ENCODE measurements around the gene TAF6.

The TAF6 gene

DNA sequence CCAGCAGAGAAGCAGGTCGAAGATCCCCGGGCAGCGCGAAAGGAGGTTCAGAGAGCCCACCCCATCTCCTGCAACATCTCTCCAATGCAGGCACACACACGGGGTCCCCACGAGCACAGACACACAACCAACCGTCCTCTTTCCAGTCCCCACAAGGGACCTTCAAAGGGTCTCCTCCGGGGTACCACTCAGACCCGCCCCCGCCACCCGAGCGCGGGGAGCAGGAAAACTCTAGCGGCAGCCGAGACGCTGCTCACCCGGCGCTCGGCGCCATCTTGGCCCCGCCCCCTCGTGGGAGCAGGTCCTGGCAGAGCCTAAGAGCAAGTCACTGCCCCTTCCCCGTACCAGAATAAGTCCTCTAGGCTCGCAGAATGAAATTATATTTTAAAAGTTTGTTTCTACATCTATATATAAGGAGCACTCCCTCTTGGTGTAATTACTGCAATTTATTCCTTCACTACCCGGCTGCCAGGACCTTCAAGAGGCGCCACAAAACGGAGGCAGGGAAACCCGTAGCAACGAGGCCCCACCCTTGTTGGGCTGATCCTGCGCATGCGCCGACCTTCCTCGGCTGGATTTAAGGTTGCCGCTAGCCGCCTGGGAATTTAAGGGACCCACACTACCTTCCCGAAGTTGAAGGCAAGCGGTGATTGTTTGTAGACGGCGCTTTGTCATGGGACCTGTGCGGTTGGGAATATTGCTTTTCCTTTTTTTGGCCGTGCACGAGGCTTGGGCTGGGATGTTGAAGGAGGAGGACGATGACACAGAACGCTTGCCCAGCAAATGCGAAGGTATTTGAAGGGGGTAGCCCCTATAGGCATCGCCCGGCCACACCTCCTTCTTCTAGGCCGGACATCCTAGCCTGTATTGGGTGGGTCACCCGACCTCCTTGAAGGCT lies at the start of gene TAF6, which contains the start of gene CNPY4:
Gene TAF6 (minus strand): TSS at position 287 of the 898 bp plus-strand sequence. CDS start 5,149 bp downstream, outside the sequence.
Gene CNPY4 (plus strand): TSS at position 563 of the 898 bp plus-strand sequence. CDS start 111 bp downstream, at position 674.
- TF ChIP-seq CREB1 (IDR thresholded peaks at IDR 0.05; ENCODE audit: low read depth) (0 out of 2 replicates have a peak, but pooled peaks have one; percentile 10), NFIC (IDR thresholded peaks at IDR 0.05) (peak; percentile 31; the same call in 1 of the 2 replicates), TCF12 (IDR thresholded peaks at IDR 0.05; ENCODE audit: low read depth) (peak; percentile 76; the same call in 1 of the 2 replicates), TEAD4 (IDR thresholded peaks at IDR 0.05) (0 out of 2 replicates have a peak, but pooled peaks have one; percentile 23), FOXM1 (IDR thresholded peaks at IDR 0.05; ENCODE audit: borderline replicate concordance, low read depth) (no peak), CEBPB (IDR thresholded peaks at IDR 0.05) (no peak; the same call in 1 of the 2 replicates), YY1 (IDR thresholded peaks at IDR 0.05; ENCODE audit: low read depth) (peak; percentile 98), RAD21 (IDR thresholded peaks at IDR 0.05; ENCODE audit: low read depth) (no peak), EP300 (IDR thresholded peaks at IDR 0.05; ENCODE audit: borderline replicate concordance) (no peak), TAF1 (IDR thresholded peaks at IDR 0.05; ENCODE audit: low read depth) (peak; percentile 100), EGR1 (IDR thresholded peaks at IDR 0.05) (peak; percentile 81)
- TF ChIP-seq, protein P1, sequence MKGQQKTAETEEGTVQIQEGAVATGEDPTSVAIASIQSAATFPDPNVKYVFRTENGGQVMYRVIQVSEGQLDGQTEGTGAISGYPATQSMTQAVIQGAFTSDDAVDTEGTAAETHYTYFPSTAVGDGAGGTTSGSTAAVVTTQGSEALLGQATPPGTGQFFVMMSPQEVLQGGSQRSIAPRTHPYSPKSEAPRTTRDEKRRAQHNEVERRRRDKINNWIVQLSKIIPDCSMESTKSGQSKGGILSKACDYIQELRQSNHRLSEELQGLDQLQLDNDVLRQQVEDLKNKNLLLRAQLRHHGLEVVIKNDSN (IDR thresholded peaks at IDR 0.05): 0 out of 2 replicates have a peak, but pooled peaks have one; percentile 33
- TF ChIP-seq, protein P2, sequence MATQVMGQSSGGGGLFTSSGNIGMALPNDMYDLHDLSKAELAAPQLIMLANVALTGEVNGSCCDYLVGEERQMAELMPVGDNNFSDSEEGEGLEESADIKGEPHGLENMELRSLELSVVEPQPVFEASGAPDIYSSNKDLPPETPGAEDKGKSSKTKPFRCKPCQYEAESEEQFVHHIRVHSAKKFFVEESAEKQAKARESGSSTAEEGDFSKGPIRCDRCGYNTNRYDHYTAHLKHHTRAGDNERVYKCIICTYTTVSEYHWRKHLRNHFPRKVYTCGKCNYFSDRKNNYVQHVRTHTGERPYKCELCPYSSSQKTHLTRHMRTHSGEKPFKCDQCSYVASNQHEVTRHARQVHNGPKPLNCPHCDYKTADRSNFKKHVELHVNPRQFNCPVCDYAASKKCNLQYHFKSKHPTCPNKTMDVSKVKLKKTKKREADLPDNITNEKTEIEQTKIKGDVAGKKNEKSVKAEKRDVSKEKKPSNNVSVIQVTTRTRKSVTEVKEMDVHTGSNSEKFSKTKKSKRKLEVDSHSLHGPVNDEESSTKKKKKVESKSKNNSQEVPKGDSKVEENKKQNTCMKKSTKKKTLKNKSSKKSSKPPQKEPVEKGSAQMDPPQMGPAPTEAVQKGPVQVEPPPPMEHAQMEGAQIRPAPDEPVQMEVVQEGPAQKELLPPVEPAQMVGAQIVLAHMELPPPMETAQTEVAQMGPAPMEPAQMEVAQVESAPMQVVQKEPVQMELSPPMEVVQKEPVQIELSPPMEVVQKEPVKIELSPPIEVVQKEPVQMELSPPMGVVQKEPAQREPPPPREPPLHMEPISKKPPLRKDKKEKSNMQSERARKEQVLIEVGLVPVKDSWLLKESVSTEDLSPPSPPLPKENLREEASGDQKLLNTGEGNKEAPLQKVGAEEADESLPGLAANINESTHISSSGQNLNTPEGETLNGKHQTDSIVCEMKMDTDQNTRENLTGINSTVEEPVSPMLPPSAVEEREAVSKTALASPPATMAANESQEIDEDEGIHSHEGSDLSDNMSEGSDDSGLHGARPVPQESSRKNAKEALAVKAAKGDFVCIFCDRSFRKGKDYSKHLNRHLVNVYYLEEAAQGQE (IDR thresholded peaks at IDR 0.05; ENCODE audit: low read depth): 0 out of 2 replicates have a peak, but pooled peaks have one; percentile 18
- TF ChIP-seq, protein P3, sequence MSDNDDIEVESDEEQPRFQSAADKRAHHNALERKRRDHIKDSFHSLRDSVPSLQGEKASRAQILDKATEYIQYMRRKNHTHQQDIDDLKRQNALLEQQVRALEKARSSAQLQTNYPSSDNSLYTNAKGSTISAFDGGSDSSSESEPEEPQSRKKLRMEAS (IDR thresholded peaks at IDR 0.05): peak; percentile 80

DNA sequence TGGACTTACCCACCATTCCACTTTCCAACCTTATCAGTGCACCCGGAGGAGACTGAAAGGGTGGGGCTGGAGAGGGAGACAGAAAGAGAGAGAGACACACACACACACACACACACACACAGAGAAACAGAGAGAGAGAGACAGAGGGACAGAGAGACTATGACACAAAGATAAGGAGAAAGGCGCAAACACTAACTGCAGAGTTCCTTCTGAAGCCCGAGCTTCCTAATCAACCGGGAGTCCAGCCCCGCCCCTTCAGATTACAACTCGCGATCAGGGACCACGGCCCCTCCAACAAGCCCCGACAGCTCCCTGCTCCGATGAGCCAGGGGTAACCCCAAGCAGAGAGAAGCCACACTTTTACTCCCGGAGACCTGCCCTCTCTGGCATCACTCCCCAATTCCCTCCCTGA lies 48.8 kb upstream of the TAF6 start:
- TF ChIP-seq EGR1 (IDR thresholded peaks at IDR 0.05) (no peak), EP300 (IDR thresholded peaks at IDR 0.05; ENCODE audit: borderline replicate concordance) (no peak), RAD21 (IDR thresholded peaks at IDR 0.05; ENCODE audit: low read depth) (no peak), CREB1 (IDR thresholded peaks at IDR 0.05; ENCODE audit: low read depth) (no peak), FOXM1 (IDR thresholded peaks at IDR 0.05; ENCODE audit: borderline replicate concordance, low read depth) (no peak), TAF1 (IDR thresholded peaks at IDR 0.05; ENCODE audit: low read depth) (no peak), YY1 (IDR thresholded peaks at IDR 0.05; ENCODE audit: low read depth) (no peak), CEBPB (IDR thresholded peaks at IDR 0.05) (no peak), TEAD4 (IDR thresholded peaks at IDR 0.05) (no peak), NFIC (IDR thresholded peaks at IDR 0.05) (no peak), ZBTB7A (IDR thresholded peaks at IDR 0.05; ENCODE audit: low read depth) (no peak), TCF12 (IDR thresholded peaks at IDR 0.05; ENCODE audit: low read depth) (no peak)
- TF ChIP-seq, protein P2 (IDR thresholded peaks at IDR 0.05; ENCODE audit: low read depth): no peak
- TF ChIP-seq, protein P3 (IDR thresholded peaks at IDR 0.05): no peak
- TF ChIP-seq, protein P1 (IDR thresholded peaks at IDR 0.05): no peak

DNA sequence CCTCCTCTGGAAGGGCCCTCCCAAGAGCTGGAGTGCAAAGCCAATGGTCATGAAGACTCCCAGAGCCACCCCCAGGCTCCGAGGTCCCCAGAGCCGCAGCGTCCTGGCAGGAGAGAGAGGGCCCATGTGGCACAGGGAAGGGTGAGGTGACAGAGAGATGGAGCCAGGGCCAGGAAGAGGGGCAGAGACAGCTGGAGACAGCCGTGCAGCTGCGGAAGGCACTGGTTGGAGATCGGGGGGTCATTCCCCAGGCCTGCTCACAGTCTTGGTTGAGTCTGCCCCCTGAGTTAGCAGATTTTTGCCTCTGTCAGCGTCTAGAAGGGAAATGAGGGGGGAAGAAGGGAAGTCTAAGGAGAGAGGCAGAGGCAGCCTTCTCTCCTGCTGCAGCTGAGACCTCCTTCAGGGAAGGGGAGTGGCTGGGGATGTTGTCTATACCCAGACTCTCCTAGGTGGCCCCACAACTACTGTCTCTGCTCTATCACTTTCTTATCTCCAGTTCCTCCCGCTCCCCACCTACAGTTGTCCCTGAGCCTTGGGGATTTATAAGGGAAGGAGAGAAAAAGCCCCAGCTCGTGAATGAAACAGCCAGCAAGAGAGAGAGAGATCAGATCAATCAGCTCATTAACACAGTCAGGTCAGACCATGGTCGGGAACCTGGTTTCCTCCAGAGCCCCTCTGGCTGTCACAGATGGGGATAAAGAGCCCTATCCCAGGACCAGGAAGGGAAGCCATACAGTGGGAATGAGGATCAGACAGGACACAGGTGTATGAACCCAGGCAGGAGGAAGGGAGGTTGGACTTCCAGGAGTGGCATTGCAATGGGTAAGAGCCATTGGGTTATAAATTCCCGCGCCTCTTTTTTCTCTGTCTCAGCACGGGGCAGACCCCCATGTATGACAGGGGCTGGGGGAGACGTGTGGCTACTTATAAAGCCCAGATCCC lies 48.1 kb upstream of the TAF6 start:
- TF ChIP-seq YY1 (IDR thresholded peaks at IDR 0.05; ENCODE audit: low read depth): no peak

DNA sequence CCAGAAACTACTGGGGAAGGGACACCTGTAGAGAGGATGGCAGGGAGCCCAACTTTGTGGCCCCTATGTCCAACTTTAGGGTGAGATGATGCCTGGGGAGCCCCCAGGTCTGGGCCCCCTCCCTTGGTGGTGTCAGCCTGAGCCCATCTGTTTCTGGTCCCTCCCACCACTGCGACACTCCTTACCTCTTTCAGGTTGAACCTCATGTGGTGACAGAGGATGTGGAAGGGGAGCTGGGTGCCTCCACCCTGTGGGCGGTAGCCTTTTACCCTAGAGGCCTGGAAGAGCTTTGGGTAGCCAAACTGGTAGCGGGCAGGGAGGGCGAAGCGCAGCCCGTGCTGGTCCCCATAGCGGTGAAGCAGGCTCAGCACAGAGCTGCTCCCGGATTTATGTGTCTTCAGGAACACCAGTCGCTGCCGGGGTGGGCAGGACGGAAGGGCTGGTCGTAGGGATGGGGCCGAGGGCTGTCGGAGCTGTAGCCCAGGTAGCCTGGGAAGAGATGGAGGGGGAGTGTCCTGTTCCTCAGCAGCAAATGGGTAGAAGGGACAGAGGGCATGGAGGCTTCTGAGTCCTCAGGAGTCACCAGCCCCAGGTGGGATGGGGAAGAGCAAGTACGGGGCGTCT lies 47.3 kb upstream of the TAF6 start:
- TF ChIP-seq ZBTB7A (IDR thresholded peaks at IDR 0.05; ENCODE audit: low read depth) (no peak), CEBPB (IDR thresholded peaks at IDR 0.05) (no peak), TEAD4 (IDR thresholded peaks at IDR 0.05) (no peak), CREB1 (IDR thresholded peaks at IDR 0.05; ENCODE audit: low read depth) (no peak)
